HL-60 (cell line): Measurements from ENCODE around the gene MAP4K4.

ENCODE experiments used
- GABPA ChIP-seq: IDR thresholded peaks from 2 replicates; pipeline ENCODE4 v1.6.1; 2012; ENCODE audit warnings: low read depth
- POLR2AphosphoS5 ChIP-seq: IDR thresholded peaks from 2 replicates; pipeline ENCODE4 v1.6.1; 2012; ENCODE audit warnings: low read depth
- TF ChIP-seq, protein P1 (sequence below): IDR thresholded peaks from one replicate; pipeline ENCODE4 v1.5.1; 2011; ENCODE audit warnings: low read length, control low read depth, inconsistent platforms; ENCODE audit not compliant: insufficient read depth

DNA sequence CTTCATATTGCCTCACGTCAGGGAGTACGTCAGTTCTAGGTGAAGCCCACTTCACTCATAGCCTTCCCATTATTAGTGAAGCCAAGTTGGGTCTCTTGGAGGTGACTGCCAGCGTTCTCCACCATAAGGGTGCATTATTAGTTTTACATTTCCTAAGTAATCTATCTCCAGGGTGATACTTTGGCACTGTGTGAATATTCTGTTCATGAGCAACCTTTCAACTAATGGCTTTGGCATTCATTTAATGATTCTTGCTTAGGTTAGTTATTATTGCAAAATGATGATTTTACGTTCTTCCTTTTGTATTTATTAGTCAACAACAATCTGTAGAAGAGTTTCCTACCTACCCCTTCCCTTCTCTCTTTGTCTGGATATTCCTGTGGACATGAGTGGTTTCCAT is 97.5 kb downstream of the MAP4K4 start:
- TF ChIP-seq, protein P1, sequence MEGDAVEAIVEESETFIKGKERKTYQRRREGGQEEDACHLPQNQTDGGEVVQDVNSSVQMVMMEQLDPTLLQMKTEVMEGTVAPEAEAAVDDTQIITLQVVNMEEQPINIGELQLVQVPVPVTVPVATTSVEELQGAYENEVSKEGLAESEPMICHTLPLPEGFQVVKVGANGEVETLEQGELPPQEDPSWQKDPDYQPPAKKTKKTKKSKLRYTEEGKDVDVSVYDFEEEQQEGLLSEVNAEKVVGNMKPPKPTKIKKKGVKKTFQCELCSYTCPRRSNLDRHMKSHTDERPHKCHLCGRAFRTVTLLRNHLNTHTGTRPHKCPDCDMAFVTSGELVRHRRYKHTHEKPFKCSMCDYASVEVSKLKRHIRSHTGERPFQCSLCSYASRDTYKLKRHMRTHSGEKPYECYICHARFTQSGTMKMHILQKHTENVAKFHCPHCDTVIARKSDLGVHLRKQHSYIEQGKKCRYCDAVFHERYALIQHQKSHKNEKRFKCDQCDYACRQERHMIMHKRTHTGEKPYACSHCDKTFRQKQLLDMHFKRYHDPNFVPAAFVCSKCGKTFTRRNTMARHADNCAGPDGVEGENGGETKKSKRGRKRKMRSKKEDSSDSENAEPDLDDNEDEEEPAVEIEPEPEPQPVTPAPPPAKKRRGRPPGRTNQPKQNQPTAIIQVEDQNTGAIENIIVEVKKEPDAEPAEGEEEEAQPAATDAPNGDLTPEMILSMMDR: no peak
- TF ChIP-seq POLR2AphosphoS5: no peak
- no peak for TF ChIP-seq GABPA
